Activated naive CD4-positive, alpha-beta T cell treated with anti-CD3 and anti-CD28 coated beads, Interleukin-2, amount 50 U/mL, for 72 hours (primary cell): ENCODE results near the gene GRIA3. TPM values are rescaled to one million over a fixed set of nuclear protein-coding genes. Genes with fewer than 3 reads are reported as not detected.

Experiments used
- ATAC-seq, 2 donors: fragments of 150-1000 bp; cut with Tn5 transposase; 2 replicates each; pipeline ENCODE4 v1.10.0; 2021; ENCODE audit warnings: mild to moderate bottlenecking in 2 of 2, moderate library complexity in 2 of 2
- DNase-seq, 2 donors: peaks; one replicate each; pipeline ENCODE4 v3.0.0; 2021 to 2022; ENCODE audit warnings: low spot score in 2 of 2
- H3K27ac Mint-ChIP-seq, 2 donors: one replicate each; pipeline ENCODE4 v1.8.0; 2022; ENCODE audit warnings: mild to moderate bottlenecking in 2 of 2, mixed read lengths in 2 of 2
- H3K36me3 Mint-ChIP-seq, 2 donors: one replicate each; pipeline ENCODE4 v1.8.0; 2022; ENCODE audit warnings: mixed read lengths in 2 of 2
- H3K9me3 Mint-ChIP-seq, 2 donors: one replicate each; pipeline ENCODE4 v1.8.0; 2022; ENCODE audit warnings: mixed read lengths in 2 of 2
- total RNA-seq, 2 donors: library from RNA; stranded (reverse); gene quantifications; one replicate each; pipeline ENCODE4 v1.2.3, GENCODE V29; 2022

The GRIA3 gene
- total RNA-seq, 2 donors from 2014 or later: not detected

GRCh38 chrX:123450222-123450621 is 266.1 kb downstream of the GRIA3 start:
- Mint-ChIP-seq H3K9me3 (no peaks in the 10 kb centered on the region), H3K36me3 (no peaks in the 10 kb centered on the region), H3K27ac (no peak overlapping the region)
- no peak for ATAC-seq
- no peak for DNase-seq

DNA sequence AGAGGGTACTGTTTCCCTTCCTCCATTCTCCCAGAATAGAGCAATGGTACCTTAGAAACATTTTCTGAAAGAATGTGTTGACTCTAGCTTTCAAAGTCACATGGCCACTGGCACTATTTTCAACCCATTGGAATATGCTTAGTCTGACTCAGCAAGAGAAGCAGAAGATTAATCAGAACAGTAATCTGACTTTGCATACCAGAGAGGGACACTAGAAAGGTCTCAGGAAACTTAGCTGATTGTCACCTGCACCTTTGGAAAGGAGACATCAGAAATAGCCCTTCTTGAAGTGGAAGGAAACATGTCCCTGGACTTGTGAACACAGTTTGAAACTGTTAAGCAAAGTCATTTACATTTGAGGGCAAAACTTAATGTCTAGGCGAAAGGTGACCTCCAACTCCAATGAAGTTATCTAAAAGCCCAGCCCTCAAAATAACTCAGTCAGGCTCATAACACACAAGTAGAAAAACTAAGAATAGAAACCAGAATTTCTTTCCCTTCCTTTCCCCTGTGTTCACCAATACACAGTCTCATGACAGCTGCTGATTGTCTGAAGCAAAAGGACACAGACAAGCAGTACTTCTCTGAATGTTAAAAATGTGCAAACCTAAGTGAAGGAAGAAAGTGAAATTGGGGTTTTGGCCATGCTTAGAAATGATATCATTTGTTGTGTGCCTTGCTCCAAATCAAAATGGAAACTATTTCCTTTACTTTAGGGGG is 270.8 kb downstream of the GRIA3 start:
- H3K9me3 Mint-ChIP-seq: no peaks in the 10 kb centered on the region
- ATAC-seq: no peak

DNA sequence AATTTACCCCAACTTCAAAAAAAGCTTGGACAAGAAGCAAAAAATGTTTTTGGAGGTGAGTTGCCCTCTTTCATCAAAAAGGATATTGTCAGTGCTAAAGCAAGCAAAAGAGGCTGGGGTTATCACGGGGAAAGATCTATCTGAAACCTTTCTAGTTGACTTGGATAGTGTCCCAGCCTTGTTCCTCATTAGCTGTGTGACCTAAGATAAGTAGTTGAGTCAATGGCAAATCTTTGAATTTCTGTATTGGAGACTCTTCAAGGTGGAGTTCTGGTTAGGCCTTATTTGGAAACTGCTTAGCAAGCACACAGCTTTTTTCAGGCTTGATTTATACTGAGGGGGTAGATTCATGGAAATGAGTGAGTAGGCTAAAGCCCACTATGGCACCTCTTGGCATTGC is 271.6 kb downstream of the GRIA3 start:
- Mint-ChIP-seq H3K27ac (no peak overlapping the region), H3K36me3 (no peaks in the 10 kb centered on the region), H3K9me3 (no peaks in the 10 kb centered on the region)
- ATAC-seq (no peak), DNase-seq (no peak)

More for the DNA sequence above, 270.8 kb downstream of the GRIA3 start:
- Mint-ChIP-seq H3K27ac (no peak overlapping the region), H3K36me3 (no peaks in the 10 kb centered on the region)
- DNase-seq: no peak

DNA sequence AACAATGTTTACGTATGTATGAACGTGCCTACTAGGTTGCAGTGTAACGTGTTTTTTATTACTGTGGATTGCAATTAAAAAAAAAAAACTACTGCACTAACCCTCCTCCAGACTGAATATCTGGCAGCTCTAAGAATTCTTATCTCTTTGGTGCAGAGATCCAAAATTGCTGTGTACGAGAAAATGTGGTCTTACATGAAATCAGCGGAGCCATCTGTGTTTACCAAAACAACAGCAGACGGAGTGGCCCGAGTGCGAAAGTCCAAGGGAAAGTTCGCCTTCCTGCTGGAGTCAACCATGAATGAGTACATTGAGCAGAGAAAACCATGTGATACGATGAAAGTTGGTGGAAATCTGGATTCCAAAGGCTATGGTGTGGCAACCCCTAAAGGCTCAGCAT is 280.6 kb downstream of the GRIA3 start:
- Mint-ChIP-seq H3K36me3 (no peaks in the 10 kb centered on the region), H3K9me3 (no peaks in the 10 kb centered on the region), H3K27ac (no peak overlapping the region)
- no peak for DNase-seq
- ATAC-seq: no peak

DNA sequence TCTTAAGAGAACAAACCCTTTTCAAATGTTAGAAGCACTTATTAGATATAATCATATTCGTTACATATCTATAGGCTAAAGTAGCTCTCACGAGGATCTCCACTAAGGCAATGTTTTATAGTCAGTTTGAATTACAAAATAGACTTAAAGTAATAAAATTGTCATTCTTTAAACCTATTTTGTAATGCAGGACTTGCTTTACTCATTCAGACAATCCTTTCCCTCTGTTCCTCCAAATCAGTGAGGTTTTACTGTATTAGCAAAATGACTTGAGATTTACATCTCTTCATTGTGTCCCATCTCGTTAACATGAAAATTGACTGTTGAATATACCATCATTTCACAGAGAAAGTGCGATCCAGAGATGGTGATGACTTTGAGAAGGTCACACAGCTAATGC is 284.4 kb downstream of the GRIA3 start:
- no peak for ATAC-seq
- Mint-ChIP-seq H3K36me3 (no peaks in the 10 kb centered on the region), H3K9me3 (no peaks in the 10 kb centered on the region), H3K27ac (no peak overlapping the region)
- DNase-seq: no peak

DNA sequence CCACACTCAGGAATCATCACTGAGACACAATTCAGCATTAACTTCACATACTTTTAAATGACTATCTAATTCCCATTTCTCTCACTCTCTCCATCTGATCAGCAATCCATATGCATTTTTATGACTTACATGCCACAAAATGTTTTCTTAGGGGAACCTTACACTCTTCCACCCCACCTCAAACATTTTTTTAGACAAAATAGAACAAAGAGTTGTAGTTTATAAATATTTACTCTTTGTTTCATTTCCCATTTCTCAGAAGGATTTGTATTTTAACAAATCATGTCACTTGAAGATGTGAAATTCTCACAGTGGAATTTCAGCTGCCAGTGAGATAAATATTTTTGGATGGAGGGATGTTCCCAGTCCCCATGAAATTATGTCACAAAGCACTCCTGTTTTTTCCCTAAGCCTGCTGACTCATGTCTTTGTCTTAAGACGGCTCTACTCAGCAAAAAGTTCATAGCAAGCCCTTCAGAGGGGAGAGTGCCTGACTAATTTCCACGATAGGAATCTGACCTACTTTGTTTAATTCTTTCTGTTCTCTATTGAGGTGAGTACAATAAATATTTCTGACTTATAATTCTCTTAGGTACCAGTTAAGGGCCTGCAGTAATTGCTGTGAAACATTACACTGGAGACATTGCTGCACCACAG is 291.1 kb downstream of the GRIA3 start:
- DNase-seq (no peak), ATAC-seq (no peak)
- H3K27ac Mint-ChIP-seq: no peak overlapping the region
- H3K36me3 Mint-ChIP-seq: no peaks in the 10 kb centered on the region
- H3K9me3 Mint-ChIP-seq: no peaks in the 10 kb centered on the region

DNA sequence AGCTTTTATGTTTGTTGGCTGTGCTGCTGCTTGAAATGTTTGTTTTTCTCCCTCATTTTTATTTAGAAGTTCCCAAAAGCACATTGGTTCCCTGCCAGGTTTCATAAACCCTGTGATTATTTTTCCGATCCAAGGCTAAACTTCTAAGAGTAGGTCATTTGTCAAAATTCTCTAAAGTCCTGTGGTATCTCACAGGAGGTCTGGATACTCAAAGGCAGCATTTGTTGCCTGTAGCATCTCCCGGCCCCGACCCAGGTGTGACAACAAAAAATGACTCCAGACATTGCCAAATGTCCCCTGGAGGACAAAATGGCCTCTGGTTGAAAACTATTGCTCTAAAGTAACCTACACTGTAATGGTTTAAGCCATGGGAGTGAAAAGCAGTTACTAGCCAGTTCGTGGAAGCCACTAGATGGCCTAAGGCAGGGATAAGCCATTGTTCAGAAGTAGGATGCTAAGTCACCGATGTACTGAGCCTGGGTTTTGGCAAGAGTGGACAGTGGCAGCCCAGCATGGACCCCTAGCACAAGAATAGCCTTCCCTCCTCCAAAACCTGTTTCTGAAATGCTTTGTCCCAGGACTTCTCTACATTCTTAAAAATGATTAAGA is 292.6 kb downstream of the GRIA3 start:
- no peak for ATAC-seq
- no peaks in the 10 kb centered on the region for H3K36me3 Mint-ChIP-seq
- no peaks in the 10 kb centered on the region for H3K9me3 Mint-ChIP-seq
- no peak overlapping the region for H3K27ac Mint-ChIP-seq
- no peak for DNase-seq

DNA sequence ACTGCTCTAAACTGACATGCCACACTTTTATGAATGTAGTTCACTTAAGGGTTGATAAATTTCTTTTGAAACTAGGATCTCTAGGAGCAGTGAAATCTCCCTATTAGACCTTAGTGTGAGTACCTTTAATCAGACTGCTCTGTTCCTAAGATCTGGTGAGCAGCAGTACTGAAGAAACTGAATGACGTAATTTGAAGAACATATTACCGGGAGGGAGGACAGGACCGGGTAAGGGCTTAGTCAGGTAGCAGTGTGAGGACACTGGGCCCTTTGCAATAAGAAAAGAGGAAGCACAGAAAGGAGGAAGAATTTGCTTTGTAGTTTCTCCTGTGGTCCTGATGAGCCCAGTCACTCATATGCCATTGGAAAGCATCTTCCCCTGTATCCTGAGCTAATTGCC is 293.6 kb downstream of the GRIA3 start:
- DNase-seq: no peak
- no peaks in the 10 kb centered on the region for H3K9me3 Mint-ChIP-seq
- no peak overlapping the region for H3K27ac Mint-ChIP-seq
- no peak for ATAC-seq
- no peaks in the 10 kb centered on the region for H3K36me3 Mint-ChIP-seq

GRCh38 chrX:123481913-123482851 is 298.1 kb downstream of the GRIA3 start:
- Mint-ChIP-seq H3K36me3 (no peaks in the 10 kb centered on the region), H3K27ac (no peak overlapping the region), H3K9me3 (no peaks in the 10 kb centered on the region)
- ATAC-seq (no peak), DNase-seq (no peak)

GRCh38 chrX:123486297-123486696 is 302.2 kb downstream of the GRIA3 start:
- Mint-ChIP-seq H3K36me3 (no peaks in the 10 kb centered on the region), H3K27ac (no peak overlapping the region), H3K9me3 (no peaks in the 10 kb centered on the region)
- ATAC-seq (no peak), DNase-seq (no peak)

- DNase-seq: no peak
- no peaks in the 10 kb centered on the region for H3K9me3 Mint-ChIP-seq
- H3K36me3 Mint-ChIP-seq: no peaks in the 10 kb centered on the region
- H3K27ac Mint-ChIP-seq: no peak overlapping the region
- no peak for ATAC-seq
These were observed 303.2 kb downstream of the GRIA3 start for GRCh38 chrX:123487236-123487635.

GRCh38 chrX:123487669-123488068 is 303.6 kb downstream of the GRIA3 start:
- no peaks in the 10 kb centered on the region for H3K36me3 Mint-ChIP-seq
- DNase-seq (no peak), ATAC-seq (no peak)
- no peaks in the 10 kb centered on the region for H3K9me3 Mint-ChIP-seq
- no peak overlapping the region for H3K27ac Mint-ChIP-seq

- no peaks in the 10 kb centered on the region for H3K36me3 Mint-ChIP-seq
- H3K9me3 Mint-ChIP-seq: no peaks in the 10 kb centered on the region
These were observed 304.9 kb downstream of the GRIA3 start for GRCh38 chrX:123489011-123489410.

GRCh38 chrX:123493857-123494256 is 309.8 kb downstream of the GRIA3 start:
- ATAC-seq (no peak), DNase-seq (no peak)
- H3K27ac Mint-ChIP-seq: no peak overlapping the region
- H3K9me3 Mint-ChIP-seq: no peaks in the 10 kb centered on the region
- H3K36me3 Mint-ChIP-seq: no peaks in the 10 kb centered on the region

More at GRCh38 chrX:123489011-123489410, 304.9 kb downstream of the GRIA3 start:
- no peak for DNase-seq
- ATAC-seq: no peak
- H3K27ac Mint-ChIP-seq: no peak overlapping the region

DNA sequence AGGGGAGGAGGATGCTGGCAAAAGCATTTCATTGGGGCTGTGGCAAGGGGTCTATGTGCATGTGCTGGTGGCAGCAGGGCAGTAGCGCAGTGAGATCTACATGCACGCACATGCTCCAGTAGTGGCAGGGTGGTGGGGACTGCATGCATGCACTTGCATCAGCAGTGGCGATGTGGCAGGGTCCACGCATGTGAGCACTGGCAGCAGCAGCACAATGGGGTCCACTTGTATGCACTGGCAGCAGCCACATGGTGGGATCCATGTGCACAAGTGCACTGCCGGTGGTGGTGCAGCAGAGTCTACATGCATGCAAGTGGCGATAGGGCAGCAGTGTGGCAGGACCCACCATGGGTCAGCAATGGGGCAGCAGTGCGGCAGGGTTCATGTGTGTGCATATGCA is 315.7 kb downstream of the GRIA3 start:
- H3K27ac Mint-ChIP-seq: no peak overlapping the region
- ATAC-seq (no peak), DNase-seq (no peak)
- no peaks in the 10 kb centered on the region for H3K9me3 Mint-ChIP-seq
- H3K36me3 Mint-ChIP-seq: no peaks in the 10 kb centered on the region

DNA sequence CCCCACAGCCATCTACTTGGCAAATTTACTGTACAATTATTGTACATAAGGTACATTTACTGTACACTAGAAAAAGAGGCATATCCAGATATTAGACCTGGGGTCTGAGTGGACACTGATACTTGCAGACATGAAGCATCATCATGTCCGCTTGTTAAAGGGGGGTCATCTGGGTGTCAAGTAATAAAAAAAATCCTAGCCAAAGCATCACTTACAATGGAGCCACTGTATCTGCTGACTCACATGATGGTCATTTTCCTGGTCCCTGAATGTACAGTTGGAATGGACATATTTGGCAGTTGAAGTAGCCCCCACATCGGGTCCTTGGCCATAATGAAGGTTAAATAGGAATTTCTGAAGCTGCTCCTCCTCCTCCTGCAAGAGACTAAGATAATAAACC is 320.0 kb downstream of the GRIA3 start:
- H3K27ac Mint-ChIP-seq: no peak overlapping the region
- ATAC-seq (no peak), DNase-seq (no peak)
- peaks cover 0 to 4% of the 10 kb centered on the region in 2 donors for H3K36me3 Mint-ChIP-seq
- peaks cover 0 to 7% of the 10 kb centered on the region in 2 donors for H3K9me3 Mint-ChIP-seq
